ENCODE measurements around the gene MMP25. TPM values are rescaled to one million over a fixed set of nuclear protein-coding genes. Genes with fewer than 3 reads are reported as not detected.

The MMP25 gene
- total RNA-seq, 2 experiments from 2014 or later = 0.42 to 0.80 TPM

GRCh38 chr16:3084491-3084890, 38.1 kb downstream of the MMP25 start:
- POLR2A ChIA-PET = interaction anchor here (1.3 kb wide), 1 partner anchor 10 kb away, joined by 5 read pairs; no protein-coding TSS in a partner anchor

GRCh38 chr16:3084969-3085670, 38.8 kb downstream of the MMP25 start:
- peaks cover 7% of the 10 kb centered on the region for H3K36me3 Mint-ChIP-seq (ENCODE audit: low read depth)
- no peak for TF ChIP-seq CTCF (IDR thresholded peaks at IDR 0.05)
- H3K4me3 ChIP-seq (ENCODE audit: low read length) = no peak overlapping the region
- H3K4me1 Mint-ChIP-seq (ENCODE audit: low read depth) = peaks cover 64% of the 10 kb centered on the region
- H3K27me3 ChIP-seq (ENCODE audit: control insufficient read depth in 1 of 2, insufficient read depth in 2 of 2, low read length in 2 of 2) = no peaks in the 10 kb centered on the region
- no peaks in the 10 kb centered on the region for H3K36me3 ChIP-seq (ENCODE audit: insufficient read depth, low read length)
- no peak for DNase-seq
- H3K4me3 Mint-ChIP-seq = no peak overlapping the region
- intact Hi-C loops (cut with DNase I, micrococcal nuclease) = no loop called here
- H3K27me3 Mint-ChIP-seq = no peaks in the 10 kb centered on the region
- peaks cover 62% of the 10 kb centered on the region for H3K4me1 ChIP-seq (ENCODE audit: insufficient read depth, low read length)
- peaks cover 0 to 6% of the 10 kb centered on the region in 2 experiments for H3K9me3 ChIP-seq (ENCODE audit: control insufficient read depth in 1 of 2, insufficient read depth in 1 of 2, low read length in 2 of 2)
- peak overlapping the region; percentile 60 for H3K27ac Mint-ChIP-seq
- CTCF ChIA-PET = interaction anchor here (0.9 to 2.5 kb wide), 3 partner anchors 26 to 57 kb away, joined by 3 to 10 read pairs (median 3); no protein-coding TSS in a partner anchor
- POLR2A ChIA-PET = interaction anchor here (4.5 kb wide), 1 partner anchor 9 kb away, joined by 35 read pairs; no protein-coding TSS in a partner anchor
- ATAC-seq (ENCODE audit: poor library complexity) = no peak
- H3K9me3 Mint-ChIP-seq = no peaks in the 10 kb centered on the region
- no peak overlapping the region for H3K27ac ChIP-seq (ENCODE audit: low read depth in 1 of 2, low read length in 2 of 2)

More at GRCh38 chr16:3084491-3084890, 38.1 kb downstream of the MMP25 start:
- ATAC-seq (ENCODE audit: poor library complexity) = no peak
- no peaks in the 10 kb centered on the region for H3K27me3 Mint-ChIP-seq
- Histone ChIP-seq H3K4me1 (ENCODE audit: insufficient read depth, low read length) (peaks cover 67% of the 10 kb centered on the region), H3K36me3 (ENCODE audit: insufficient read depth, low read length) (no peaks in the 10 kb centered on the region), H3K27me3 (ENCODE audit: control insufficient read depth in 1 of 2, insufficient read depth in 2 of 2, low read length in 2 of 2) (no peaks in the 10 kb centered on the region), H3K9me3 (ENCODE audit: control insufficient read depth in 1 of 2, insufficient read depth in 1 of 2, low read length in 2 of 2) (peaks cover 0 to 9% of the 10 kb centered on the region in 2 experiments), H3K4me3 (ENCODE audit: low read length) (no peak overlapping the region), H3K27ac (ENCODE audit: low read depth in 1 of 2, low read length in 2 of 2) (no peak overlapping the region)
- TF ChIP-seq CTCF (IDR thresholded peaks at IDR 0.05) = no peak
- CTCF ChIA-PET = no interaction called here
- intact Hi-C loops (cut with DNase I, micrococcal nuclease) = no loop called here
- H3K4me1 Mint-ChIP-seq (ENCODE audit: low read depth) = peaks cover 70% of the 10 kb centered on the region
- peak overlapping the region; percentile 60 for H3K27ac Mint-ChIP-seq
- H3K9me3 Mint-ChIP-seq = no peaks in the 10 kb centered on the region
- H3K36me3 Mint-ChIP-seq (ENCODE audit: low read depth) = peaks cover 7% of the 10 kb centered on the region
- H3K4me3 Mint-ChIP-seq = peak overlapping the region; percentile 6
- DNase-seq = no peak

- no peaks in the 10 kb centered on the region for H3K27me3 ChIP-seq (ENCODE audit: control insufficient read depth in 1 of 2, insufficient read depth in 2 of 2, low read length in 2 of 2)
- H3K9me3 ChIP-seq (ENCODE audit: control insufficient read depth in 1 of 2, insufficient read depth in 1 of 2, low read length in 2 of 2) = peaks cover 0 to 2% of the 10 kb centered on the region in 2 experiments
- H3K4me1 Mint-ChIP-seq (ENCODE audit: low read depth) = peaks cover 60% of the 10 kb centered on the region
- ATAC-seq (ENCODE audit: poor library complexity) (no peak), DNase-seq (no peak)
- H3K27ac Mint-ChIP-seq = peak overlapping the region; percentile 30
- no peak for TF ChIP-seq CTCF (IDR thresholded peaks at IDR 0.05)
- no peaks in the 10 kb centered on the region for H3K9me3 Mint-ChIP-seq
- H3K4me3 Mint-ChIP-seq = peak overlapping the region; percentile 38
- H3K27me3 Mint-ChIP-seq = no peaks in the 10 kb centered on the region
- no peaks in the 10 kb centered on the region for H3K36me3 ChIP-seq (ENCODE audit: insufficient read depth, low read length)
- no peak overlapping the region for H3K27ac ChIP-seq (ENCODE audit: low read depth in 1 of 2, low read length in 2 of 2)
- peaks cover 63% of the 10 kb centered on the region for H3K4me1 ChIP-seq (ENCODE audit: insufficient read depth, low read length)
- intact Hi-C loops (cut with DNase I, micrococcal nuclease) = no loop called here
- peaks cover 3% of the 10 kb centered on the region for H3K36me3 Mint-ChIP-seq (ENCODE audit: low read depth)
- CTCF ChIA-PET = interaction anchor here (0.9 to 2.5 kb wide), 3 partner anchors 11 to 54 kb away, joined by 3 to 10 read pairs (median 3); no protein-coding TSS in a partner anchor
- peak overlapping the region; percentile 44 for H3K4me3 ChIP-seq (ENCODE audit: low read length)
- POLR2A ChIA-PET = interaction anchor here (4.5 kb wide), 1 partner anchor 10 kb away, joined by 35 read pairs; no protein-coding TSS in a partner anchor
Observed at GRCh38 chr16:3085868-3086595, 39.7 kb downstream of the MMP25 start.
